Kidney epithelial cell (primary cell): Measurements from ENCODE around the gene SYNPR. TPM values are rescaled to one million over a fixed set of nuclear protein-coding genes. Genes with fewer than 3 reads are reported as not detected.

Experiments
- DNase-seq: peaks from one replicate; pipeline ENCODE4 v3.0.0-alpha.2; 2010; ENCODE audit warnings: low read depth
- H3K27me3 ChIP-seq: 2 replicates; pipeline ENCODE4 v1.6.0; 2011; ENCODE audit warnings: low read length; ENCODE audit not compliant: control insufficient read depth, insufficient read depth
- H3K36me3 ChIP-seq: 2 replicates; pipeline ENCODE4 v1.5.1; 2011; ENCODE audit warnings: low read length; ENCODE audit not compliant: control insufficient read depth, insufficient read depth
- H3K4me3 ChIP-seq: 2 replicates; pipeline ENCODE4 v1.5.1; 2011; ENCODE audit warnings: low read depth, mild to moderate bottlenecking, control low read depth, low read length
- CTCF ChIP-seq: IDR thresholded peaks from 2 replicates; pipeline ENCODE4 v1.5.1; 2011; ENCODE audit warnings: mild to moderate bottlenecking, moderate library complexity, low read length, control low read depth, inconsistent platforms; ENCODE audit not compliant: insufficient read depth, poor library complexity, severe bottlenecking
- total RNA-seq: library from RNA; depleted of rRNA; stranded (reverse); fragments of >200 nt; gene quantifications from 2 replicates; pipeline ENCODE4 v1.2.3, GENCODE V29; 2015

SYNPR gene
- total RNA-seq, 1 donor from 2014 or later = not detected

DNA sequence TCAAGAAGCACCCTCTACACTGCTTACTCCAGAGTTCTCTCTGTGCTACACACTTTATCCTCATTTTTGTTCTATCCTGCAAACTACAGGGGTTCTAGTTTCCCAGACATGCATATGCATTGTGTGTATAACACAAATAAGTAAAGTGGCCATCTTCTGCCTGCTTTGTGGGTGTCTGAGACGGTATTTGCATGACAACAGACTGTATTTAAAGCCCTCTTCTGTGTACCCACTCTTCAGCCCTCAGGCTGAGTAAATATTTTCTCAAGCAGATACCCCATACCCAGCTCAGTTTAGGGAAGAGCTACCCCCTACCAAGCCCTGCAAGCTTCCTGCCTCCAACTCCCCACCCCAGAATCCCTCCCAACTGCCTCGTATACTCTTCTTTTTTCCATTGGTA, 31.7 kb downstream of the SYNPR start:
- Histone ChIP-seq H3K4me3 (no peak overlapping the region), H3K27me3 (no peaks in the 10 kb centered on the region), H3K36me3 (no peaks in the 10 kb centered on the region)
- no peak for DNase-seq
- TF ChIP-seq CTCF = no peak

GRCh38 chr3:63323766-63324165, 45.7 kb downstream of the SYNPR start:
- DNase-seq = no peak
- H3K27me3 ChIP-seq = no peaks in the 10 kb centered on the region
- no peak for TF ChIP-seq CTCF
- no peaks in the 10 kb centered on the region for H3K36me3 ChIP-seq
- no peak overlapping the region for H3K4me3 ChIP-seq

- no peak for DNase-seq
- H3K4me3 ChIP-seq = no peak overlapping the region
- no peaks in the 10 kb centered on the region for H3K27me3 ChIP-seq
- TF ChIP-seq CTCF = no peak
- no peaks in the 10 kb centered on the region for H3K36me3 ChIP-seq
Measured at GRCh38 chr3:63324621-63325020, 46.5 kb downstream of the SYNPR start.

- H3K4me3 ChIP-seq = no peak overlapping the region
- H3K27me3 ChIP-seq = no peaks in the 10 kb centered on the region
- no peaks in the 10 kb centered on the region for H3K36me3 ChIP-seq
- DNase-seq = no peak
- TF ChIP-seq CTCF = no peak
Measured at GRCh38 chr3:63325386-63325785, 47.3 kb downstream of the SYNPR start.

GRCh38 chr3:63328365-63328764, 50.3 kb downstream of the SYNPR start:
- Histone ChIP-seq H3K4me3 (no peak overlapping the region), H3K27me3 (no peaks in the 10 kb centered on the region), H3K36me3 (no peaks in the 10 kb centered on the region)
- no peak for TF ChIP-seq CTCF
- DNase-seq = peak; percentile 67

DNA sequence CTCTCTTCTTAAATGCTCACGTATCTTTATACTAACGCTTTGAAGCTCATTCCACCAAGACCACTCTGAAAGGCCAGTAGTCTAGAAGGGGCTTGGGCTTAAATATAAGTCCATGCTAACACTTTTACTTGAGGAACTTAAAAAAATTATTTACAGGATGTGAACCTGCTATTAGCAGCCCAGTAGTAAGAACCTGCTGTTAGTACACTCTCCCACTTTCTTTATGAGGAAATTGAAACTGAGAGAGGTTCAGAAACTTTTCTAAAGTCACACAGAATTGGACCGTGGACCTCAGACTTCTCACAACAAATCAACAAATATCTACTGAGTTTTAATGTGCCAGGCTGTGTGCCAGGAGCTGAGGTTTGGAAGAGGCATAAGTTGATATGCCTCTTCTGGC, 53.4 kb downstream of the SYNPR start:
- Histone ChIP-seq H3K4me3 (no peak overlapping the region), H3K27me3 (no peaks in the 10 kb centered on the region), H3K36me3 (no peaks in the 10 kb centered on the region)
- no peak for TF ChIP-seq CTCF
- no peak for DNase-seq
